Nephron (organoid): ENCODE measurements around the gene IL20RB.
"Not testable (repeated sequence)": the region's sequence is repeated elsewhere in the genome, so short reads cannot be mapped to it uniquely, and the experiment has no call there.

Experiments
- H3K27ac Mint-ChIP-seq, 3 experiments: 2 replicates each; pipeline ENCODE4 v1.8.0; 2020; ENCODE audit warnings: mixed read lengths in 3 of 3, mild to moderate bottlenecking in 2 of 3, moderate library complexity in 1 of 3
- H3K27me3 Mint-ChIP-seq: 2 replicates; pipeline ENCODE4 v1.8.0; 2021; ENCODE audit warnings: low read depth, mild to moderate bottlenecking, moderate library complexity, mixed read lengths
- H3K36me3 Mint-ChIP-seq: 2 replicates; pipeline ENCODE4 v1.8.0; 2020; ENCODE audit warnings: low read depth, mixed read lengths
- H3K4me1 Mint-ChIP-seq: 2 replicates; pipeline ENCODE4 v1.8.0; 2020; ENCODE audit warnings: mixed read lengths
- H3K4me3 Mint-ChIP-seq, 3 experiments: 2 replicates each; pipeline ENCODE4 v1.8.0; 2020; ENCODE audit warnings: mild to moderate bottlenecking in 3 of 3, mixed read lengths in 3 of 3, moderate library complexity in 2 of 3
- H3K9me3 Mint-ChIP-seq: 2 replicates; pipeline ENCODE4 v1.8.0; 2020; ENCODE audit warnings: mixed read lengths
- TF ChIP-seq, protein P1 (sequence below), 3 experiments: fragments of 200-600 bp; sonication (generic); IDR thresholded peaks; one replicate each; pipeline ENCODE4 v1.5.0; 2021; ENCODE audit warnings: antibody characterized with exemption in 3 of 3; ENCODE audit not compliant: unreplicated experiment in 3 of 3

The IL20RB gene

DNA sequence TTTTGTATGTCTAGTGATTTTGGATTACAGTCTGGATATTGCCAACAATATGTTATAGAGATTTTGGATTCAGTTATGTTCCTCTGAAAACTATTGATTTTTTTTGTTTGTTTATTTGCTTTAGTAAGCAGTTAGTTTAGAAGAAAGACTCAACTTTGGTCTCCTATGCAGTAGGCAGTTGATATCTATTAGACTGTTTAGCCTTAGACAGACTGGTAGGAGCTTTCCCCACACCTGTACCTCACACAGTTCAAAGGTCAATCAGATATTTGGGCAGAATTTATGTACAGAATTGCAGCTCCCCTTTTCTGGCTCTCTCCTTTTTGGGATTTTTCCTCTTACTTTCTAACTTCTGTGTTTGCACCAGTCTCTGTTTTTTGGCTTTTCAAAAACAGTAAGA is 42.3 kb downstream of the IL20RB start:
- no peaks in the 10 kb centered on the region for H3K4me1 Mint-ChIP-seq
- no peaks in the 10 kb centered on the region for H3K36me3 Mint-ChIP-seq
- H3K9me3 Mint-ChIP-seq: peaks cover 2% of the 10 kb centered on the region
- H3K4me3 Mint-ChIP-seq: no peak overlapping the region
- no peak overlapping the region for H3K27ac Mint-ChIP-seq
- H3K27me3 Mint-ChIP-seq: no peaks in the 10 kb centered on the region
- TF ChIP-seq, protein P1, sequence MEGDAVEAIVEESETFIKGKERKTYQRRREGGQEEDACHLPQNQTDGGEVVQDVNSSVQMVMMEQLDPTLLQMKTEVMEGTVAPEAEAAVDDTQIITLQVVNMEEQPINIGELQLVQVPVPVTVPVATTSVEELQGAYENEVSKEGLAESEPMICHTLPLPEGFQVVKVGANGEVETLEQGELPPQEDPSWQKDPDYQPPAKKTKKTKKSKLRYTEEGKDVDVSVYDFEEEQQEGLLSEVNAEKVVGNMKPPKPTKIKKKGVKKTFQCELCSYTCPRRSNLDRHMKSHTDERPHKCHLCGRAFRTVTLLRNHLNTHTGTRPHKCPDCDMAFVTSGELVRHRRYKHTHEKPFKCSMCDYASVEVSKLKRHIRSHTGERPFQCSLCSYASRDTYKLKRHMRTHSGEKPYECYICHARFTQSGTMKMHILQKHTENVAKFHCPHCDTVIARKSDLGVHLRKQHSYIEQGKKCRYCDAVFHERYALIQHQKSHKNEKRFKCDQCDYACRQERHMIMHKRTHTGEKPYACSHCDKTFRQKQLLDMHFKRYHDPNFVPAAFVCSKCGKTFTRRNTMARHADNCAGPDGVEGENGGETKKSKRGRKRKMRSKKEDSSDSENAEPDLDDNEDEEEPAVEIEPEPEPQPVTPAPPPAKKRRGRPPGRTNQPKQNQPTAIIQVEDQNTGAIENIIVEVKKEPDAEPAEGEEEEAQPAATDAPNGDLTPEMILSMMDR (IDR thresholded peaks at IDR 0.05; ENCODE audit: unreplicated experiment in 3 of 3): no peak

DNA sequence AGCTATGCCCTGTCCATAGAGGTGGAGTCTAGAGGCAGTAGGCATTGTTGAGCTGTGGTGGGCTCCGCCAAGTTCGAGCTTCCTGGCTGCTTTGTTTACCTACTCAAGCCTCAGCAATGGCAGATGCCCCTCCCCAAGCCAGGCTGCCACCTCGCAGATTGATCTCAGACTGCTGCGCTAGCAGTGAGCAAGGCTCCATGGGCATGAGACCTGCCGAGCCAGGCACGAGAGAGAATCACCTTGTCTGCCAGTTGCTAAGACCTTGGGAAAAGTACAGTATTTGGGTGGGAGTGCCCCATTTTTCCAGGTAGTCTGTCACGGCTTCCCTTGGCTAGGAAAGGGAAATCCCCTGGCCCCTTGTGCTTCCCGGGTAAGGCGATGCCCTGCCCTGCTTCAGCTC is 49.6 kb downstream of the IL20RB start:
- H3K27ac Mint-ChIP-seq, H3K27me3 Mint-ChIP-seq, H3K4me3 Mint-ChIP-seq, H3K9me3 Mint-ChIP-seq, H3K36me3 Mint-ChIP-seq, H3K4me1 Mint-ChIP-seq: not testable (repeated sequence)

DNA sequence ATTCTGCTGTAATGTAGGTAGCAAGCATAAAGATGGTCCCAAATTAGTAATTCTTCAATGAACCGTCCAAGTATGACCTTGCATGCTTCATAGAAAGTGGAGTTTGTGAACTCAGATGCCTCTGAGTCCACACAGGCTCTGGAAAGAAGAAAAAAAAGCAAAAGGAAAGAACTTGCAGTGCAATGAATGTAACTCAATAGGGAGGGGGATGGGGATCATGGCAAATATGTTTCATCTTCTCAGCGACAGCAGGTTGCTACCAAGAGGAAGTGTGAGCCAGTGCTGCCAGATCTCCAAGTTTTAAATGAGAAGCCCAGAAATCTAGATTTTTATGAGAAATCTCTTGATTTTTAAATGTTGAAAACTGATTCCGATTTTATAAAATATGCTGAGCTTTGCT is 50.3 kb downstream of the IL20RB start:
- H3K27ac Mint-ChIP-seq: no peak overlapping the region
- H3K36me3 Mint-ChIP-seq: no peaks in the 10 kb centered on the region
- no peaks in the 10 kb centered on the region for H3K4me1 Mint-ChIP-seq
- no peaks in the 10 kb centered on the region for H3K27me3 Mint-ChIP-seq
- H3K9me3 Mint-ChIP-seq: peaks cover 2% of the 10 kb centered on the region
- TF ChIP-seq, protein P1 (IDR thresholded peaks at IDR 0.05; ENCODE audit: unreplicated experiment in 3 of 3): no peak
- no peak overlapping the region for H3K4me3 Mint-ChIP-seq

DNA sequence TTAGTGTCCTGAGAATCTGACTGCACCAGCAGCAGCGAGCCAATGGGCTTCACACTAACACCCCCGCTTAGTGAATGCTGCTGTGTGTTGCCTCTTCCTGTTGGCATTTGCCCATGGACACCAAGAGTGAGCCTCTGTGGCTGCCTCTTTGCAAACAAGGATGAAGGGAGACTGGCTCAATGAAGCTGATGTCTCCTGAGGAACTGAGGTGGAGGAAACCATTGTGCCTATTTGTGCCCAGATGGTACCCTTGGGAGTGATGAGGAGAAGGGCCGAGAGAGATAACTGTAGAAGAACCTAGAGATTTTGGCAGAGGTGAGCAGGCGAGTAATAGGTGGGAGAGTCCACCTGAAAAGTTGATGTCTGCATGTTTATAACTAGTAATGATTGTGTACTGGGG is 51.2 kb downstream of the IL20RB start:
- no peaks in the 10 kb centered on the region for H3K36me3 Mint-ChIP-seq
- no peaks in the 10 kb centered on the region for H3K27me3 Mint-ChIP-seq
- peaks cover 5% of the 10 kb centered on the region for H3K4me1 Mint-ChIP-seq
- no peaks in the 10 kb centered on the region for H3K9me3 Mint-ChIP-seq
- H3K27ac Mint-ChIP-seq: no peak overlapping the region
- H3K4me3 Mint-ChIP-seq: no peak overlapping the region
- TF ChIP-seq, protein P1 (IDR thresholded peaks at IDR 0.05; ENCODE audit: unreplicated experiment in 3 of 3): no peak

DNA sequence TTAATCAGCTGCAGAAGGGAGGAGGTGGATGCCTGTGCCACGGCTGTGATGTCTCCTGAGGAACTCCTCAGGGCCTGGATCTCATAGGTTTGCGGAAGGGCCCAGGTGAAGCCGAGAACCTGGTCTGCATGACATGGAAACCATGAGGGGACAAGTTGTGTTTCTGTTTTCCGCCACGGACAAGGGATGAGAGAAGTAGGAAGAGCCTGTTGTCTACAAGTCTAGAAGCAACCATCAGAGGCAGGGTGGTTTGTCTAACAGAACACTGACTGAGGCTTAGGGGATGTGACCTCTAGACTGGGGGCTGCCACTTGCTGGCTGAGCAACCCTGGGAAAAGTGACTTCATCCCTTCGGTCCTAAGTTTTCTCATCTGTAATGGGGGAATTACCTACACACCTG is 52.4 kb downstream of the IL20RB start:
- TF ChIP-seq, protein P1 (IDR thresholded peaks at IDR 0.05; ENCODE audit: unreplicated experiment in 3 of 3): no peak

DNA sequence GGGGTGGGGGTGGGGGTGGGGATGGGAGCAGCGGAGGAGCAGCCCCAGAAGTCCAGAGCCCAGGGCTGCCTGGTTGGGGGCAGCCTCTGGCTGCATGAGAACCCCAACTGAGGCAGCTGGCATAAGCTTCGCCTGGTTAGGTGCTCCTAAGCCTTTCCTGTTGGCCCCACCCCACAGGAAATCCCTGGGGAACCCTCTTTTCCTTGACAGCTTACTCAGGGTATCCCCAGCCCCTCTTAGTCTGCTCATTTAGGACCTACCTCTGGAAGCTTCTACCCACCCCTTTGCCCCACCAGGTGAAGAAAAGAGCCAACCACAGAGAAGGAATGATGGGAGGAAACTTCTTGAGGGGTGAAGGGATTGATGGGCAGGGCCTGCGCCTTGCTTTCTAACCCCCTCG is 53.4 kb downstream of the IL20RB start:
- Mint-ChIP-seq H3K36me3 (no peaks in the 10 kb centered on the region), H3K27ac (no peak overlapping the region), H3K4me1 (peaks cover 10% of the 10 kb centered on the region), H3K27me3 (no peaks in the 10 kb centered on the region), H3K4me3 (no peak overlapping the region), H3K9me3 (no peaks in the 10 kb centered on the region)
- TF ChIP-seq, protein P1 (IDR thresholded peaks at IDR 0.05; ENCODE audit: unreplicated experiment in 3 of 3): no peak

More for the DNA sequence above, 52.4 kb downstream of the IL20RB start:
- Mint-ChIP-seq H3K9me3 (no peaks in the 10 kb centered on the region), H3K4me3 (no peak overlapping the region), H3K36me3 (no peaks in the 10 kb centered on the region), H3K4me1 (peaks cover 10% of the 10 kb centered on the region), H3K27ac (no peak overlapping the region), H3K27me3 (no peaks in the 10 kb centered on the region)
